CD4-positive, alpha-beta T cell treated with Interleukin-17A for 1 hour (primary cell): Measurements from ENCODE around the gene RAB3GAP1.
"Not testable (repeated sequence)": the region's sequence is repeated elsewhere in the genome, so short reads cannot be mapped to it uniquely, and the experiment has no call there.

Source experiments
- DNase-seq: peaks from one replicate; pipeline ENCODE4 v3.0.0-alpha.2; 2020

The RAB3GAP1 gene

GRCh38 chr2:135052042-135052876 is at the start of gene RAB3GAP1:
TSS of gene RAB3GAP1 (plus strand) at chr2:135052292. CDS start at chr2:135052308, 16 bp downstream.
- DNase-seq = peak; percentile 95

GRCh38 chr2:135002836-135003235 is 49.3 kb upstream of the RAB3GAP1 start:
- no peak for DNase-seq

DNA sequence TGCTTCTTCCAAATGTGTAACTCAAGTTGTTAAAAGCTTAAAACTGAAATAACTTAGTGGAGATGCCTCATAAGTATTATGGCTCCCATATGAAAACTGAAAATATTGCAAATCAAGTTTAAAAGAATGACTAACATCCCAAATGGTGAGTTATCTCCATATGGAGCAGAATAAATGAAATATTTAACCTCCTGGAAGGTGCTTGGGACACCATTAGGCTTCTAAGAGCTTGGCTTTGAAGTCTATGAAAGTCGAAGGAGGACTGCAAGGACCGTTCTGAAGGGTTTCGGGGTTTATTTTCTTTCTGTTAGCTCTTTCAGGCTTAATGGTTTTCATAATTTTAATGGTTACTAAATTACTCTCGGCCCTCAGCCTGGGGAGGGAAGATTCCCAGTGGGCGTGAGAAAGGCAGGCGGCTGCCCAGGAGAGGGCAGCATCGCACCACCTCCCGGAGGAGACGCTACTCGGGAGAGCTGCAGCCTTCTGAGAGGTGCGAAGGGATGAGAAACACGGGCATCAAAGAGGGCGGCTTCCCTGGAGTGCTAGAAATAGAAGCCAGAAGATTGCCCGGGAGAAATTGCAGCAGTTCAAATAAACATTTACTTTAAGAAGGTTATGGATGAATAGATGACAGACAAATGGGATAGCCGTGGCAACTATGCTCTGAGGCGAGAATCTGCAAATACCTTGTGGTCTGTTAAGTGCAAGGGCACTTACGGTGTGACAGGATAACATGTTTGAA is 47.9 kb upstream of the RAB3GAP1 start:
- peak; percentile 68 for DNase-seq

GRCh38 chr2:135005753-135006152 is 46.3 kb upstream of the RAB3GAP1 start:
- DNase-seq = no peak

DNA sequence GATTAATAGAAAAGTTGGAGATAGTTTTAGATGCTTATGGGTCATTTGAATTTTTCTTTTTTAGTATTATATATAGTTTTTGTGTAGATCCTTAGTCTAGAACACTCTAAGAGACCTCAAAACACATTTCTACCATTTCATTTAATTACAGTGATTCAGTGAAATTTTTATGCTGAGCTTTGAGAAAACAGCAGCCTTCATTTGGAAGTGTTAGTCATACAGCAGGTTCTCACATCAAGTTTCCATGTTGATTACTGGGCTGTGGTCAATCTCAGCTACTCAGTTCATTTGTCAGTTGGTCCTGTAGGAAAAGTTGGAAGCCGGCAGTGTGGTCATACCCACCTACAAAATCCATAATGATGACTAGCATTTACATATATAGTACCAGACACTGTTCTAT is 42.8 kb upstream of the RAB3GAP1 start:
- no peak for DNase-seq

GRCh38 chr2:135010200-135010942 is 41.7 kb upstream of the RAB3GAP1 start:
- DNase-seq = no peak

GRCh38 chr2:135011633-135012032 is 40.5 kb upstream of the RAB3GAP1 start:
- DNase-seq = no peak

DNA sequence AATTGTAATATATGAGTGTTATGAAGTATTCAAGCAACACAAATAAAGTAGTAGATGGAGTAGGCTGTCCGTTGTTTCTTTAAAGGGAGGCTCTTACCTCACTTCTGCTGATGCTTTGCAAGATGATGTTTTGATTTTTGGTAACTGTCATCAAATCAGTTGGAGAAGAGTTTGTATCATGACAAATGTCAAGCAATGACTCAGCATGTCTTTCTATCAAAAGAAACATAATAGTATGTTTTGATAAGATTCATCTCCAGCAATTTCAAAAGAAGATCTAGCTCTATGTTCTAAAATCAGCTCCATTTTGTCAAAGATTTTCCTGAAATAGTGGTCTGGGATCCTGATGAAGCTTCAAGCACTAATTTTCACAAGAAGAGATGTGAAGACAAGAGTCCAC is 30.5 kb upstream of the RAB3GAP1 start:
- no peak for DNase-seq

DNA sequence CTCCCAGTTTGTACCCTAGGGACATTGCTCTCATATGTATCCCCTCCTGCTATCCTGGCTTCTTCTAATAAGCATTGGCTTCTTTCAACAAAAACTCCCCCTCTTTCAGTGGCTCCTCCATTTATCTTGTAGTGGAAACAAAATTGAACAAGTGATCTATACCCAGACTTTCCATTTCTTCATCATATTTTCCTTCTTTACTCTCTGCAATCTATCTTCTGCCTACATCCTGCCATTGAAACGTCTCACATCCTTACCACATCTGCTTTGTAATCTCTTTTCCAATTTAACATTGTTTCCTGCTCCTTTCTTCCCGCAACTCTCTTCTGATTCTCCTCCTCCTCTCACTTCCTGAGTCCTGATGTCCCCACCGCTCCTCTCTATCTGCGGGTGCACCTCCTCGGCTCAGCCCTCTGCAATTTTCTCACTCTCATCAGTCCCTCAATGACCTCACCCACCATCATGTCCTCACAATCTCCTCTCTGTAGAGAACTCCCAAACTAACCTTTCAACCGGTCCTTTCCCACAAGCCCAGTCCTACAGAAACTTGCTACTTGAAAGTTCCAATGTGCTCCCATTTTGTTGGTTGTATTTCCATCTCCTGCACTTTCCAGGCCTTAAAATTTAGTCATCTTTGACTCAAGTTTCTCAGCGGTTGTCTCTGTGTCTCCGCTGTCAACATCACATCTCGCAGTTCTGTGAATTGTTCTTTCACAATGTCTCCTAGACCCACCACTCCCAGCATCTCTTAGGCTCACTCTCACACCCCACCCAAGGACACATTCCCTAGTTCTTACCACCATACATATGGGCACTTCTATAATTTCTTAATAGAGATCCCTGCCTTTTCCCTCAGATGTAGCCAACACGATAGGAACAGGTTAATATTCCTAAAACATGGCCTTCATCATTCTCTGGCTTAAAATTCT is 28.9 kb upstream of the RAB3GAP1 start:
- DNase-seq = no peak

GRCh38 chr2:135023886-135024485 is 28.1 kb upstream of the RAB3GAP1 start:
- no peak for DNase-seq

- no peak for DNase-seq
These were observed 22.5 kb upstream of the RAB3GAP1 start for GRCh38 chr2:135029481-135030134.

- no peak for DNase-seq
These were observed 21.3 kb upstream of the RAB3GAP1 start for GRCh38 chr2:135030826-135031225.

GRCh38 chr2:135033216-135033615 is 18.9 kb upstream of the RAB3GAP1 start:
- DNase-seq = not testable (repeated sequence)

- DNase-seq = no peak
These were observed 14.3 kb upstream of the RAB3GAP1 start for GRCh38 chr2:135037831-135038230.

GRCh38 chr2:135043345-135043744 is 8.7 kb upstream of the RAB3GAP1 start:
- peak; percentile 25 for DNase-seq

DNA sequence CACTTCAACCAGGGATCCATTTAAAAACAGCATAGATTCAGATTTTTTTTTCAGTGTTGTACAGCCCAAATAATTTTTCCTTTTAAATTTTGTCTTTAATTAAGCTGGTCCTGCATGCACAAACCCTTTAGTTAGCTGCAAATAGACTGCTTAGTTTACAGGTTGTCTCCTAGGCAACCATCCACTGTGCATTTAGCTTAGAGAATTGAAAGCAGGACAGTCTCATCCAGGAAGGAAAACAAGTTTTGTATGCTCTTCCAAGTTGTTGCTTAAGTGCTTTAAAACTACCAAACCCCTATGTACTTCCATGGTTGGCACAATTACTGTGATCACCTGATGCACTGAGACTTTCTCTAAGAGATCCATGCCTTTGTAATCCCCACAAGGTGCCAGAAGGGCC is 4.8 kb upstream of the RAB3GAP1 start, which contains the start of gene MAP3K19:
Gene MAP3K19 (minus strand): TSS at position 148 of the 400 bp plus-strand sequence. CDS start 22,800 bp downstream, outside the sequence.
- DNase-seq = no peak

GRCh38 chr2:135048122-135048521 is 4.0 kb upstream of the RAB3GAP1 start:
- DNase-seq = no peak

- no peak for DNase-seq
These were observed 2.0 kb upstream of the RAB3GAP1 start for GRCh38 chr2:135050132-135050531.

DNA sequence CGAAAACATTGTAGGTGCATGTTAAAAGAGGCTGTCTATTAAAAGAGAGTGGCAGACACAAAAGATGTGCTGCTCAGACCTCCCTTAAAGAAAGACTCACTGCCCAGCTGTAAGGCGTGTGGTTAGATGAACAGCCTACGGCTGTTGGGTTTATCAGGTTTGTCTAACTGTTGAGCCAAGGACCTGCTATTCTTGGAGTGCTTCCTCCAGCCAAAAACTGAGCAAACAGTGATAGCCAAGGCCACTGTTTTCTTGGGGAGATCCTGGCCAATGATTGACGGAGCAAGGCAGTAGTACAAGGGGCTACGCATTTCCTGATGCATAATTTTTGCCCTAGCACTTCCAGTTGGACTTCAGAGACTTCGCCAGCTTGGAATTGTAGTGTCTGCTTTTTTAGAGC is 1.4 kb upstream of the RAB3GAP1 start:
- no peak for DNase-seq

- DNase-seq = peak; percentile 42
These were observed 944 bp downstream of the RAB3GAP1 start for GRCh38 chr2:135052997-135053474.
